Thyroid gland (tissue), 4 donors: Measurements from ENCODE around the gene TATDN2.

ENCODE experiments used
- CTCF ChIP-seq, 6 experiments: fragments of 200-600 bp in 3 of 6; fragments of 450-650 bp in 3 of 6; sonication (generic) in 3 of 6; IDR thresholded peaks; one replicate each; pipeline ENCODE4 v1.5.1; 2016 to 2019; ENCODE audit warnings: antibody characterized with exemption in 6 of 6, mild to moderate bottlenecking in 2 of 6, inconsistent platforms in 1 of 6, moderate library complexity in 1 of 6
- POLR2A ChIP-seq, 2 donors: fragments of 450-650 bp; IDR thresholded peaks; one replicate each; pipeline ENCODE4 v1.6.1; 2017; ENCODE audit warnings: antibody characterized with exemption in 2 of 2, mild to moderate bottlenecking in 2 of 2, moderate library complexity in 1 of 2

- TF ChIP-seq CTCF (IDR thresholded peaks at IDR 0.05) (peak in 2 of 6 experiments; percentile 15 to 31), POLR2A (IDR thresholded peaks at IDR 0.05) (no peak)
Observed at GRCh38 chr3:10286596-10287295, 38.5 kb downstream of the TATDN2 start.
